HG03103 (cell line): ENCODE data around the gene RBM11.

Experiments used
- ATAC-seq: cut with Tn5 transposase; IDR thresholded peaks from one replicate; pipeline ENCODE4 v1.9.1; 2021; ENCODE audit warnings: low read depth; ENCODE audit not compliant: unreplicated experiment

Gene RBM11

DNA sequence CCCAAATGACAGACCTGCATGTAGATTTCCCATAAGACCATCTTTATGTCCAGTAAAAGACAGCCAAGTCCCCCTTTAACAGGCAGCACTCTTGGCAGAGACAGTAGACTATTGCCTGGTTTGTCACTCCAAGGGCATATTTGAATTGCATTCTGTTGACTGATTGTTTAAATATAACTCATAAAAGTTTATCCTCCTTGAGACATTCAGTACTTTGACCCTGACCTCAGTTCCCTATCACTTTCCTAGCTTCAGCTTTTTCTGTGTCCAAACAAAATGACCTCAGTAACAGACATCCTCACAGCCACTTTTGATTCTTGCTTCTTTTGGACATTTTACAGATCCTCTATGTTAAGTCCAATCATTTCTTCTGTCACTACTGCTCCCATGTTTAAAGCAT lies 51.1 kb downstream of the RBM11 start:
- ATAC-seq, result no peak

DNA sequence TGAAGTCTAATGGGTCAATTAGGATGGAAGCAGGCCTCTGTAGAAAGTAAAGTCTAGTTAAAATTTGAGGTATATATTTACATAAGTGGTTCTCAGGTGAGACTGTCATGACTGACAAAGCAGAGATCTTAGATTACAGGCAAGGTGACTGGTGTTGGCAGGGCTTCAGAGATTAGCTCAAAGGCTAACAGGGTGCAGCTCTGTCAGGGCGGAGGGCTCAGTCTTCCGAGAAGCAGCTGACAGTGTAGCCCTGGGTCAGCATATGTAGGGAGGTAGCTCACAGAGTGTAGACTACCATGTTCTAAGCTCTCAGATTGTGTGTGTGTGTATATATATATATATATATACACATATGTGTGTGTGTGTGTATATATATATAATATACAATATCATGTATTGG lies 54.7 kb downstream of the RBM11 start:
- no peak for ATAC-seq

DNA sequence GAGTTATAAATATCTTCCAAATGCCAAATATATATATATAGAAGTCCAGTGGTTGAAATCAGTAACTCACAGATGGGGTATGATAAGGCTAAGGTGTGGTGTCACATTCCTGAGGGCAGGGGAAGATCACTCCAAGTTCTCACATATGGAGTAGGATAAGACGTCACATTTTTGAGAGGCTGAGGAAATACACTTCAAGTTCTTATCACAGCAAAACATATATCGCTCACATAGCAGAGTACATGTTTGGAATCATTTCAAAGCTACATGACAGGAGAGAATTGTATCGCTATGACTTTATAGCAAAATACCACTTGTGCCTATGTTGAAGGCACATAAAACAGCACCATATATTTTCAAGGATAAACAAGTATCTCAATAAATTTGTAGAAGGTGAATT lies 55.1 kb downstream of the RBM11 start:
- ATAC-seq, result no peak

DNA sequence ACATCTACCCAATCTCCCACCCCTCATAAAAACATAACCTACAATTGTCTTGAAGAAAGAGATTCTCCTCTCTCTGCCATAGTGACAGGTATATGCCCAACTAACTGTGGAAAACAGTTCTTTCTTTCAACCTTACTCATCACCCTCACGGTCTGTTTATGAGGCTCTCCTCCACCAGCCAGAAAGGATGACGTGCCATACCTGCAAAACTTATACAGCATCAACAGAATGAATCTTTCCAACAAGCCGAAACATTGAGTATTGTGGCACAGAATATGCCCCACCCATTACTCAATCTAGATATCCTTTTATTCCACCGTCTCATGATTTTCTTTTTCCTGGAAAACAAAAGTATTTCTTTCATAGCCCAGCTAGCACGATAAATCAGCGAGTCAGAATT lies 55.7 kb downstream of the RBM11 start:
- ATAC-seq, result no peak

DNA sequence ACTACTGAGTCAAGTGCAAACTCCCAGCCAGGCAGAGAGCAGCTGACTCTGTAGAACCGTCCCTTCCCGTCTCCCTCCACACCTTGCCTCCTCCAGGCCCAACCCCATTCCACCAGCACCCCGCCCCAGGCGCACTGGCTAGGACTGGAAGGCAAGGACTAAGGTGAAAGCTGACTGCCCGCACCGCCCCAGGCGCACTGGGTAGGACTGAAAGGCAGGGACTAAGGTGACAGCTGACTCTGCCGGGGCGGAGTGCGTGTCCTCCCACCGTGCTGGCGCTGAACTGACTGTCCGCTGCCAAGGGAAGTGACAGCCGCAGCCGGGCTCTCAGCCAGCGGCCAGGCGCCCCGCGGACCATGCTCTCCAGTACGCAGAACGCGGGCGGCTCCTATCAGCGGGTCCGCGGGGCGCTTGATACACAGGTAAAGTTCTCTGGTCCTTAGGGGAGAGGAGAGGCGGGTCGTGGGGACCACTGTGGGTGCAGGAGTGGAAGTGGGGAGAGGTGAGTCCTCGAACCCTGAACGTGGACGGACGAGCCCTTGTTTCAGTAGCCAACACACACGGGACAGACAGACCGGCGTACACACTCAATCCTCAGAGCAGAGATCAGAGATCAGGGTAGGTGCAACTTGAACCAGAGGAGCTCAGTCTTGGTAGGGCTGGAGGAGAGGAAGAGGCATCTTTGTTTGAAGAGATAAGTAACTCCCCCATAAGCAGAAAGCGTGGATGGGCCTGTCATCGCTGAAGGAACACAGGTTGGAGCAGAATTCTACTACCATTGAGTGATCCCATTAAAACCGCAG lies 58.0 kb downstream of the RBM11 start:
- ATAC-seq, result no peak

DNA sequence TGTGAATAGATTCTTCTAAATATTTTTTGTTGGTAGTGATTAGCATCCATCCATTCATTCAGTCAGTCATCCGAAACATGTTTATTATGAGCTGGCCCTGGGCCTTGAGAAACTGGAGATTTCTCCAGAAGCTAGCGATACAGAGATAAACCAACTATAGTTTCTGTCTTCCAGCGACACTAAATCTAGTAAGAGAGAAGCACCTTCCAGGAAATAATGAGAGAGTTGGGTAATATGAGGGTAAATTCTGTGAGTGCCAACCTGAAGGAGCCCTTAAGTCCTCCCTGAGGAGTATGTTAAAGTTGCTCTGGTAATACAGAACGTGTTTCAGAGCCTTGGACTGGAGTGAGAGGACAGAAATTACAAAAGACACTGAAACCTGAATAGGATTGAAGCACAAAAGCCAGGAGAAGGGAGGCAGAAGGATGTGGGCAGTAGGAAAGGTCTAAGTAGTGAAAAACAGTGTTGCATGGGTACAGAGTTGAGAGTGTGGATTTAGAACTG lies 59.8 kb downstream of the RBM11 start:
- ATAC-seq, result no peak
